PC-3 (cell line): Measurements from ENCODE around the gene SAMD4A. TPM values are rescaled to one million over a fixed set of nuclear protein-coding genes. Genes with fewer than 3 reads are reported as not detected.

Experiments used
- ATAC-seq: fragments of 200-7000 bp; cut with Tn5 transposase; 2 replicates; pipeline ENCODE4 v1.9.1; 2020; ENCODE audit warnings: mild to moderate bottlenecking, moderate library complexity
- BruUV-seq: library from RNA; stranded (reverse); fragments of 400-500 nt; replicated peaks from 2 replicates; lab custom pipeline; 2021; lab: Mats Ljungman, UMichigan
- CTCF ChIA-PET: fragments of 300-600 bp; sonication (Branson Sonifier 250); formaldehyde crosslinking; loops from one replicate; lab custom pipeline; 2022; ENCODE audit warnings: antibody characterized with exemption; lab: Charles Lee
- POLR2A ChIA-PET: fragments of 300-600 bp; sonication (Branson Sonifier 250); formaldehyde crosslinking; loops from one replicate; lab custom pipeline; 2022; ENCODE audit warnings: antibody characterized with exemption; ENCODE audit not compliant: unreplicated experiment; lab: Charles Lee
- DNase-seq: peaks from one replicate; pipeline ENCODE4 v3.0.0-alpha.2; 2015
- H2AFZ ChIP-seq: fragments of 300-600 bp; sonication (generic); 2 replicates; pipeline ENCODE4 v1.6.0; 2016; ENCODE audit warnings: antibody characterized with exemption, low read length
- H3F3A ChIP-seq: fragments of 300-600 bp; sonication (generic); one replicate; pipeline ENCODE4 v1.6.0; 2017; ENCODE audit warnings: antibody characterized with exemption, low read length, control low read depth, mild to moderate bottlenecking; ENCODE audit not compliant: unreplicated experiment
- H3K27ac ChIP-seq: fragments of 300-600 bp; sonication (generic); 2 replicates; pipeline ENCODE4 v1.5.1; 2016; ENCODE audit warnings: mild to moderate bottlenecking, low read length
- H3K27me3 ChIP-seq: fragments of 300-600 bp; sonication (generic); 2 replicates; pipeline ENCODE4 v1.6.1; 2016; ENCODE audit warnings: low read length, mixed read lengths
- H3K36me3 ChIP-seq: fragments of 300-600 bp; sonication (generic); 2 replicates; pipeline ENCODE4 v1.6.1; 2016; ENCODE audit warnings: low read depth, mixed run types, low read length, mixed read lengths
- H3K4me1 ChIP-seq: fragments of 300-600 bp; sonication (generic); 2 replicates; pipeline ENCODE4 v1.5.1; 2016; ENCODE audit warnings: low read length; ENCODE audit not compliant: insufficient read depth
- H3K4me2 ChIP-seq: fragments of 300-600 bp; sonication (generic); 2 replicates; pipeline ENCODE4 v1.6.0; 2016; ENCODE audit warnings: low read length
- H3K4me3 ChIP-seq: fragments of 300-600 bp; sonication (generic); 2 replicates; pipeline ENCODE4 v1.5.1; 2016; ENCODE audit warnings: mild to moderate bottlenecking, low read length, mixed read lengths
- H3K79me2 ChIP-seq: fragments of 300-600 bp; sonication (generic); 2 replicates; pipeline ENCODE4 v1.6.1; 2017; ENCODE audit warnings: low read length, mixed read lengths
- H3K9ac ChIP-seq: fragments of 300-600 bp; sonication (generic); 2 replicates; pipeline ENCODE4 v1.6.0; 2016; ENCODE audit warnings: mild to moderate bottlenecking, low read length
- H3K9me2 ChIP-seq: fragments of 300-600 bp; sonication (generic); replicated peaks from 2 replicates; pipeline ENCODE4 v1.6.1; 2016; ENCODE audit warnings: mixed run types, low read length, mixed read lengths
- H3K9me3 ChIP-seq: fragments of 300-600 bp; sonication (generic); 2 replicates; pipeline ENCODE4 v1.6.1; 2016; ENCODE audit warnings: low read length, mixed read lengths
- H4K20me1 ChIP-seq: fragments of 300-600 bp; sonication (generic); 2 replicates; pipeline ENCODE4 v1.6.1; 2016; ENCODE audit warnings: low read length, mixed read lengths
- CTCF ChIP-seq: fragments of 300-600 bp; sonication (generic); conservative IDR thresholded peaks from 2 replicates; pipeline ENCODE4 v1.5.1; 2017; ENCODE audit warnings: antibody characterized with exemption, low read depth, mild to moderate bottlenecking, low read length
- EZH2 ChIP-seq: fragments of 300-600 bp; sonication (generic); IDR thresholded peaks from one replicate; pipeline ENCODE4 v1.6.1; 2017; ENCODE audit warnings: antibody characterized with exemption, mild to moderate bottlenecking, low read length; ENCODE audit not compliant: unreplicated experiment
- EZH2phosphoT487 ChIP-seq: fragments of 300-600 bp; sonication (generic); IDR thresholded peaks from 2 replicates; pipeline ENCODE4 v1.6.1; 2018; ENCODE audit warnings: mild to moderate bottlenecking, antibody characterized with exemption, low read length, borderline replicate concordance
- intact Hi-C: fragments of 100-400 bp; cut with micrococcal nuclease; formaldehyde crosslinking; loops from 2 replicates; pipeline ENCODE4 v1.9.0; 2023
- total RNA-seq: library from RNA; depleted of rRNA; stranded (reverse); fragments of >200 nt; gene quantifications from 2 replicates; pipeline ENCODE4 v1.2.3, GENCODE V29; 2014

The SAMD4A gene
- total RNA-seq, 1 experiment from 2014 or later, result 42.9 TPM

- H3K9ac ChIP-seq, result no peak overlapping the region
- POLR2A ChIA-PET, result no interaction called here
- no peaks in the 10 kb centered on the region for H3K36me3 ChIP-seq
- no peak overlapping the region for H3K27ac ChIP-seq
- H3K9me3 ChIP-seq, result no peaks in the 10 kb centered on the region
- intact Hi-C loops, result no loop called here
- no peaks in the 10 kb centered on the region for H4K20me1 ChIP-seq
- H3K79me2 ChIP-seq, result no peaks in the 10 kb centered on the region
- BruUV-seq, result no TSS peak
- TF ChIP-seq EZH2 (no peak), EZH2phosphoT487 (no peak), CTCF (no peak)
- no peak overlapping the region for H2AFZ ChIP-seq
- H3K4me3 ChIP-seq, result no peak overlapping the region
- no peaks in the 10 kb centered on the region for H3K4me1 ChIP-seq
- no peak overlapping the region for H3K4me2 ChIP-seq
- CTCF ChIA-PET, result no interaction called here
- DNase-seq (no peak), ATAC-seq (no peak)
- no peaks in the 10 kb centered on the region for H3K27me3 ChIP-seq
- no peaks in the 10 kb centered on the region for H3F3A ChIP-seq
- no peaks in the 10 kb centered on the region for H3K9me2 ChIP-seq
Observed at GRCh38 chr14:54547583-54547982, 19.3 kb upstream of the SAMD4A start.

- DNase-seq (no peak), ATAC-seq (no peak)
- Histone ChIP-seq H3K4me1 (no peaks in the 10 kb centered on the region), H3F3A (no peaks in the 10 kb centered on the region), H3K36me3 (no peaks in the 10 kb centered on the region), H3K4me3 (no peak overlapping the region), H3K79me2 (no peaks in the 10 kb centered on the region), H3K27me3 (no peaks in the 10 kb centered on the region), H3K27ac (no peak overlapping the region), H3K9me2 (no peaks in the 10 kb centered on the region), H4K20me1 (no peaks in the 10 kb centered on the region), H3K9ac (no peak overlapping the region), H2AFZ (no peak overlapping the region), H3K9me3 (no peaks in the 10 kb centered on the region), H3K4me2 (no peak overlapping the region)
- no peak for TF ChIP-seq CTCF
- no peak for TF ChIP-seq EZH2
- TF ChIP-seq EZH2phosphoT487, result no peak
- POLR2A ChIA-PET, result no interaction called here
- intact Hi-C loops, result no loop called here
- no TSS peak for BruUV-seq
- CTCF ChIA-PET, result interaction anchor here (0.6 kb wide), 1 partner anchor 264 kb away, joined by 5 read pairs; no protein-coding TSS in a partner anchor
Observed at GRCh38 chr14:54548491-54548890, 18.4 kb upstream of the SAMD4A start.

- intact Hi-C loops, result loop anchor here (5.0 kb wide), 1 partner anchor 242 kb away; no protein-coding TSS in a partner anchor
- H3K4me1 ChIP-seq, result no peaks in the 10 kb centered on the region
- H3F3A ChIP-seq, result no peaks in the 10 kb centered on the region
- no peak overlapping the region for H3K27ac ChIP-seq
- H3K9me2 ChIP-seq, result no peaks in the 10 kb centered on the region
- no peak overlapping the region for H3K4me3 ChIP-seq
- no peaks in the 10 kb centered on the region for H3K36me3 ChIP-seq
- TF ChIP-seq CTCF, result no peak
- no peak for TF ChIP-seq EZH2
- no peak for TF ChIP-seq EZH2phosphoT487
- no peak overlapping the region for H3K9ac ChIP-seq
- H3K4me2 ChIP-seq, result no peak overlapping the region
- no TSS peak for BruUV-seq
- ATAC-seq, result no peak; the same call in 1 of the 2 replicates
- H3K79me2 ChIP-seq, result no peaks in the 10 kb centered on the region
- no peaks in the 10 kb centered on the region for H3K27me3 ChIP-seq
- H4K20me1 ChIP-seq, result no peaks in the 10 kb centered on the region
- no peak overlapping the region for H2AFZ ChIP-seq
- ChIA-PET CTCF (no interaction called here), POLR2A (no interaction called here)
- DNase-seq, result peak; percentile 45
- no peaks in the 10 kb centered on the region for H3K9me3 ChIP-seq
Observed at GRCh38 chr14:54549862-54550261, 17.1 kb upstream of the SAMD4A start.
